AG04450 (cell line): ENCODE measurements around the gene PDGFA. TPM values are rescaled to one million over a fixed set of nuclear protein-coding genes. Genes with fewer than 3 reads are reported as not detected.

Source experiments
- CTCF ChIA-PET: fragments of 300-600, 350-600 bp; formaldehyde crosslinking; extraction: SDS; loops from one replicate; lab custom pipeline; 2022; ENCODE audit warnings: antibody characterized with exemption, inconsistent platforms; lab: Charles Lee
- POLR2A ChIA-PET: fragments of 350-600 bp; formaldehyde crosslinking; extraction: SDS; loops from one replicate; lab custom pipeline; 2021; ENCODE audit warnings: antibody characterized with exemption, inconsistent platforms; lab: Yijun Ruan, JAX
- DNase-seq: peaks from one replicate; pipeline ENCODE4 v3.0.0-alpha.2; 2011; ENCODE audit warnings: low read depth, low spot score
- H3K27ac ChIP-seq: one replicate; pipeline ENCODE4 v1.5.1; 2012; ENCODE audit warnings: low read depth, low read length, control low read depth
- H3K27me3 ChIP-seq: one replicate; pipeline ENCODE4 v1.6.0; 2012; ENCODE audit warnings: low read length; ENCODE audit not compliant: control insufficient read depth, insufficient read depth
- H3K4me3 ChIP-seq: 2 replicates; pipeline ENCODE4 v1.5.1; 2011; ENCODE audit warnings: mild to moderate bottlenecking, low read depth, low read length, control low read depth
- H3K9me3 ChIP-seq: 2 replicates; pipeline ENCODE4 v1.5.1; 2012; ENCODE audit warnings: low read length; ENCODE audit not compliant: control insufficient read depth, insufficient read depth
- CTCF ChIP-seq: IDR thresholded peaks from 2 replicates; pipeline ENCODE4 v1.5.1; 2011; ENCODE audit warnings: low read depth, low read length, control low read depth, inconsistent platforms
- polyA plus RNA-seq: library from polyadenylated mRNA; depleted of rRNA; stranded (reverse); fragments of >200 nt; gene quantifications from 2 replicates; pipeline ENCODE4 v1.2.3, GENCODE V29; 2011

Gene PDGFA
- polyA plus RNA-seq, 1 experiment = 2.0 TPM

DNA sequence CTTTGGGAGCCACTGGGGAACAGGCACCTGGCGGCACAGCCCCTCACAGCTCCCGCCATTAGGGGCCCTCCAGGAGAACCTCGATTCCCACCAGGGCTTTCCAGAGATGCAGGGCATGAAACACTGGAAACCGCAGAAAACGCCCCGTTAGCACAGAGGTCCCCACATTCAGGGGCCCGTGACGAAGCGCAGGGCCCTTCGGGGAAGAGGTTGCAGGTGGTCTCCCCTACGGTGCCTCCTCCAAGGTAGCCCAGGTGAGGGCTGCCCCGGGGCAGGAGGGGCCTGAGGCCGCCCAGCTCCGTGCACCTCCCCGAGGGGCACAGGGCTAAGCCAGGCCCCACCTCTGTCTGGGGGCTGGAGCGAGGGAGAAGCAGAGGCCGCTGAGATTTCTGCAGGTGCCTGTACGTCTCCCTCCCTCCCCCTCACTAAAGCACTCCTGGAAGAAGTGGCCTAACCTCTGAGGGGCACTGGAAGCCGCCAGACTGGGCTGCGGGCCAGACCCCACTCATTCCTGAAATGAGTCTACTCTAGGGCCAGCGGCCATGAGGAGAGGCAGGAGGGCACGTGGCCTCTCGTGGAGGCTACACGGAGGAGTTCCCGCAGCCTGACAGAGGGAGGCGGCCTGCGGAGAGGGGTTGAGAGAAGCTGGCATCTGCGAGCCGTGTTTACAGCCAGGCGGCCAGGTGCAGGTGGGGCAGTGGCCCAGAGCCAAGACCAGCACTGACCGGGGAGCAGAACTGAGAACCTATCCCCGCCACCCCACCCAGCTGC lies 6.9 kb downstream of the PDGFA start:
- Histone ChIP-seq H3K9me3 (no peaks in the 10 kb centered on the region; the same call in 1 of the 2 replicates), H3K27me3 (no peaks in the 10 kb centered on the region), H3K4me3 (no peak overlapping the region), H3K27ac (no peak overlapping the region)
- DNase-seq = no peak
- CTCF ChIA-PET = no interaction called here
- no peak for TF ChIP-seq CTCF
- POLR2A ChIA-PET = no interaction called here

DNA sequence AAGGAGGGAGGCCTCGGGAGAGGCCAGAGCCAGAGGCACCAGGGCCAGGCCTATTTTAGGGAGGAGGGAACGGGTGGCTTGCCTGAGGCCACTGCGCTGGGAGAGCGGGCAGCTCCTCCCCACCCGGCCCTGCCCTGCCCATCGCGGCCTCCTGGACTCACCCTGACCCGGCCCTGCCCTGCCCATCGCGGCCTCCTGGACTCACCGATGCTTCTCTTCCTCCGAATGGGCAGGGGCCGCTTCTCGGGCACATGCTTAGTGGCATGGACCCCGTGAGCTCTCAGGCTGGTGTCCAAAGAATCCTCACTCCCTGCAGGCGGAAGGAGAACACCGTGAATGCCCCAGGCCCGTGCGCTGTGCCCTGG lies 7.5 kb downstream of the PDGFA start:
- CTCF ChIA-PET = no interaction called here
- Histone ChIP-seq H3K9me3 (no peaks in the 10 kb centered on the region; the same call in 1 of the 2 replicates), H3K27ac (no peak overlapping the region), H3K4me3 (no peak overlapping the region), H3K27me3 (no peaks in the 10 kb centered on the region)
- POLR2A ChIA-PET = no interaction called here
- TF ChIP-seq CTCF = no peak
- no peak for DNase-seq

DNA sequence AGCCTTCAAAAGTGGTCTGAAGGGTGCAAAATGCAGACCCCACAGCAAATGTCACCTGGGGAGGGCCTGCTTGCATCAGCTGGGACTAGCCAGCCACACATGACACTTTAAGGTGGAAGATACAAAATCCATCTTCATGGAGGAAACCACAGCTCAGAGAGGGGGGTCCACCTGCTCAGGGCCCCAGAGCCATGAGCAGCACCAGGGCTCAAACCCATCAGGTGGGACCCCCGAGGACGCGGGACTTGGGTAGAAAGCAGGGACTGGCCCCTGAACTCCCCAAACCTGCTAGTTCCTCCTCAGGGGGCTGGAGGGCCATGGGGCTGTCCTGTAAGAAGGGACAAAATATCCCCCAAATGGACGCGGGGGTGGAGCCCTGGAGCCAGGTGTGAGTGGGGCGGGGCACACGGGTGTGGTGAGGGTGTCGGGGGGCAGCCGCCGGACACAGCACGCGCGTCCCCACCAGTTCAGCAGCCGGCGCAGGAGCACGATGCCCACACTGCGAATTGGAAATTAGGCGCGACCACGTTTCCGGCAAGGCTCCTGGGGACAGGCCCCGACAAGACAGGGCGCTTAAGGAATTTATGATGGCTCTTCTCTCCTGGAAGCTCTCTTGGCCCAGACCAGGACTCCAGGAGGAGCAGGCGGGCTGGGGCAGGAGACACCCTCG lies 8.0 kb downstream of the PDGFA start:
- DNase-seq = no peak
- H3K9me3 ChIP-seq = no peaks in the 10 kb centered on the region; the same call in 1 of the 2 replicates
- H3K4me3 ChIP-seq = no peak overlapping the region
- POLR2A ChIA-PET = no interaction called here
- H3K27me3 ChIP-seq = no peaks in the 10 kb centered on the region
- no peak for TF ChIP-seq CTCF
- CTCF ChIA-PET = no interaction called here
- no peak overlapping the region for H3K27ac ChIP-seq

GRCh38 chr7:510782-511281 lies 8.8 kb downstream of the PDGFA start:
- no peak overlapping the region for H3K27ac ChIP-seq
- ChIA-PET POLR2A (no interaction called here), CTCF (no interaction called here)
- no peak overlapping the region for H3K4me3 ChIP-seq
- no peak for DNase-seq
- H3K9me3 ChIP-seq = no peaks in the 10 kb centered on the region; the same call in 1 of the 2 replicates
- H3K27me3 ChIP-seq = no peaks in the 10 kb centered on the region
- TF ChIP-seq CTCF = no peak

GRCh38 chr7:510131-510481 lies 9.5 kb downstream of the PDGFA start:
- no peak for DNase-seq
- no peak for TF ChIP-seq CTCF
- no peak overlapping the region for H3K4me3 ChIP-seq
- no peaks in the 10 kb centered on the region; the same call in 1 of the 2 replicates for H3K9me3 ChIP-seq
- ChIA-PET POLR2A (no interaction called here), CTCF (interaction anchor here (1.0 kb wide), 1 partner anchor 61 kb away, joined by 3 read pairs; no protein-coding TSS in a partner anchor)
- no peak overlapping the region for H3K27ac ChIP-seq
- H3K27me3 ChIP-seq = no peaks in the 10 kb centered on the region
